ENCODE measurements around the gene CROT.

DNA sequence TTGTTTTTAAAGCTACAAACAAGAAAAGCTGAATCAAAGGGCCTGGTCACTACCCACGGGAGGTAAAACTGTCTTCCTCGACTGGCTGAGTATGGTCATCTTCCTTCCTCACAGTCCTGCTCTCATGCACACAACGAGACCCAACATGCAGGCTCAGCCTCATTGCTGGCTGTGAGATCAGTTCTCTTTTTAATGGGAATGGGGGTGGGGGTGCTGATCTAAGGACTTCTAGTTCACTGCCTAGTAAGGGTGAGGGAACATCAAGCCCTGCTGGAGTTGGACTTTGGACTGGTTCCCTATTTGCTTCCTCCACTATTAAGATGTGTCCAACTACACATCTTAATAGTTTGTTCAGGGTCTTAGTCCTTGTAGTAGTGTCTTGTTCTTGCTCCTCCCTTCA is 81.8 kb downstream of the CROT start:
- TF ChIP-seq, protein P1, sequence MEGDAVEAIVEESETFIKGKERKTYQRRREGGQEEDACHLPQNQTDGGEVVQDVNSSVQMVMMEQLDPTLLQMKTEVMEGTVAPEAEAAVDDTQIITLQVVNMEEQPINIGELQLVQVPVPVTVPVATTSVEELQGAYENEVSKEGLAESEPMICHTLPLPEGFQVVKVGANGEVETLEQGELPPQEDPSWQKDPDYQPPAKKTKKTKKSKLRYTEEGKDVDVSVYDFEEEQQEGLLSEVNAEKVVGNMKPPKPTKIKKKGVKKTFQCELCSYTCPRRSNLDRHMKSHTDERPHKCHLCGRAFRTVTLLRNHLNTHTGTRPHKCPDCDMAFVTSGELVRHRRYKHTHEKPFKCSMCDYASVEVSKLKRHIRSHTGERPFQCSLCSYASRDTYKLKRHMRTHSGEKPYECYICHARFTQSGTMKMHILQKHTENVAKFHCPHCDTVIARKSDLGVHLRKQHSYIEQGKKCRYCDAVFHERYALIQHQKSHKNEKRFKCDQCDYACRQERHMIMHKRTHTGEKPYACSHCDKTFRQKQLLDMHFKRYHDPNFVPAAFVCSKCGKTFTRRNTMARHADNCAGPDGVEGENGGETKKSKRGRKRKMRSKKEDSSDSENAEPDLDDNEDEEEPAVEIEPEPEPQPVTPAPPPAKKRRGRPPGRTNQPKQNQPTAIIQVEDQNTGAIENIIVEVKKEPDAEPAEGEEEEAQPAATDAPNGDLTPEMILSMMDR (IDR thresholded peaks at IDR 0.05; ENCODE audit: low read length): no peak
- no peak for TF ChIP-seq EZH2 (IDR thresholded peaks at IDR 0.05; ENCODE audit: borderline replicate concordance, low read length)

Data from OCI-LY1 (cell line).